ENCODE data around the gene PAK5. TPM values are rescaled to one million over a fixed set of nuclear protein-coding genes. Genes with fewer than 3 reads are reported as not detected.

PAK5 gene
- total and polyA plus RNA-seq, 4 donors = 0.02 to 0.17 (median 0.04) TPM; not detected in 1

GRCh38 chr20:9500121-9500520 is 338.8 kb downstream of the PAK5 start:
- no peaks in the 10 kb centered on the region for H3K9me3 ChIP-seq (ENCODE audit: control insufficient read depth in 4 of 4, low read length in 3 of 4)
- DNase-seq (ENCODE audit: low spot score) = no peak
- no peaks in the 10 kb centered on the region for H3K36me3 ChIP-seq (ENCODE audit: control insufficient read depth in 4 of 4, insufficient read depth in 3 of 4, low read depth in 1 of 4, low read length in 3 of 4)
- WGBS = 18% methylated on average over 2 of the region's 2 CpGs
- H3K4me3 ChIP-seq (ENCODE audit: low read depth in 1 of 3, low read length in 3 of 3) = no peak overlapping the region
- no peak for TF ChIP-seq HNF4A (conservative IDR thresholded peaks at IDR 0.05)
- no peak for TF ChIP-seq EGR1 (IDR thresholded peaks at IDR 0.05; ENCODE audit: low read depth in 2 of 2)
- no peak for TF ChIP-seq FOXA1 (IDR thresholded peaks at IDR 0.05)
- TF ChIP-seq RAD21 (IDR thresholded peaks at IDR 0.05) = no peak
- no peak for TF ChIP-seq TAF1 (conservative IDR thresholded peaks at IDR 0.05)
- TF ChIP-seq SP1 (IDR thresholded peaks at IDR 0.05) = no peak
- no peak for TF ChIP-seq RXRA (IDR thresholded peaks at IDR 0.05)
- H3K9ac ChIP-seq (ENCODE audit: low read depth in 1 of 2, low read length in 2 of 2) = no peak overlapping the region
- H3K27ac ChIP-seq (ENCODE audit: low read depth in 1 of 2, low read length in 2 of 2) = no peak overlapping the region
- no peaks in the 10 kb centered on the region for H3K4me1 ChIP-seq (ENCODE audit: control insufficient read depth in 4 of 4, insufficient read depth in 4 of 4, low read length in 3 of 4)
- H3K27me3 ChIP-seq (ENCODE audit: control insufficient read depth in 4 of 4, insufficient read depth in 4 of 4, low read length in 3 of 4) = peaks cover 0 to 2% (median under 1%) of the 10 kb centered on the region in 4 donors

GRCh38 chr20:9499126-9499899 is 339.6 kb downstream of the PAK5 start:
- 85% methylated on average over 5 of the region's 5 CpGs for WGBS

More at GRCh38 chr20:9499126-9499899, 339.6 kb downstream of the PAK5 start:
- TF ChIP-seq CTCF (IDR thresholded peaks at IDR 0.05; ENCODE audit: low read depth, low read length, missing input control) (no peak), EGR1 (IDR thresholded peaks at IDR 0.05; ENCODE audit: low read depth in 2 of 2) (no peak), SP1 (IDR thresholded peaks at IDR 0.05) (no peak), HNF4A (conservative IDR thresholded peaks at IDR 0.05) (no peak), REST (IDR thresholded peaks at IDR 0.05) (no peak), HNF4G (IDR thresholded peaks at IDR 0.05) (no peak)
- H3K4me1 ChIP-seq (ENCODE audit: control insufficient read depth in 4 of 4, insufficient read depth in 4 of 4, low read length in 3 of 4) = no peaks in the 10 kb centered on the region
- no peak overlapping the region for H3K4me3 ChIP-seq (ENCODE audit: low read depth in 1 of 3, low read length in 3 of 3)
- H3K27ac ChIP-seq (ENCODE audit: low read depth in 1 of 2, low read length in 2 of 2) = no peak overlapping the region
- no peaks in the 10 kb centered on the region for H3K36me3 ChIP-seq (ENCODE audit: control insufficient read depth in 4 of 4, insufficient read depth in 3 of 4, low read depth in 1 of 4, low read length in 3 of 4)
- peaks cover 0 to 2% (median 2%) of the 10 kb centered on the region in 4 donors for H3K27me3 ChIP-seq (ENCODE audit: control insufficient read depth in 4 of 4, insufficient read depth in 4 of 4, low read length in 3 of 4)
- H3K9ac ChIP-seq (ENCODE audit: low read depth in 1 of 2, low read length in 2 of 2) = no peak overlapping the region
- no peak for DNase-seq (ENCODE audit: low spot score)
- no peaks in the 10 kb centered on the region for H3K9me3 ChIP-seq (ENCODE audit: control insufficient read depth in 4 of 4, low read length in 3 of 4)
